HG02642 (cell line): Measurements from ENCODE around the gene OTOGL.
"Not testable (repeated sequence)": the region's sequence is repeated elsewhere in the genome, so short reads cannot be mapped to it uniquely, and the experiment has no call there.

Experiments
- ATAC-seq: cut with Tn5 transposase; IDR thresholded peaks from one replicate; pipeline ENCODE4 v1.9.1; 2021; ENCODE audit warnings: mild to moderate bottlenecking; ENCODE audit not compliant: unreplicated experiment, poor library complexity

The OTOGL gene

GRCh38 chr12:80121661-80122060 lies 22.3 kb downstream of the OTOGL start:
- no peak for ATAC-seq

- ATAC-seq: no peak
Observed at GRCh38 chr12:80129895-80130530, 30.7 kb downstream of the OTOGL start.

GRCh38 chr12:80135624-80136023 lies 36.3 kb downstream of the OTOGL start:
- no peak for ATAC-seq

GRCh38 chr12:80140005-80140404 lies 40.7 kb downstream of the OTOGL start:
- ATAC-seq: no peak

DNA sequence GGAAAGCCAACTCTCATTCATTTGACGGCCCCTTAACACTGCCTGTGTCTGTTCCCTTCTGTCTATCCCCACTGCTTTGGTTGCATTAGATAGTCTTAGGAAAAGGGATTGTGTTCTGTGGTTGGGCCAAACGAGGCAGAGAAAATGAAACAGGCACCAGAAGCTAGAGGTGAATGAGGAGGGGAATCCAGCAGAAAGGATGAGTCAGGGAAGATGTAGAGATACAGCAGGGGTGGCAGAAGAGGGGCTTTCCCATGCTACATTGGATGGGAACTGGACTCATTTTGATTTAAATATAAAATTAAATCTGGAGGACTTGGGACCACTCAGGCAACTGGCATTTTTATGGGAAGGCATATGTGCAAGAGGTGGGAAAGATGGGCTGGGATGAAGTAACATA lies 43.3 kb downstream of the OTOGL start:
- no peak for ATAC-seq

GRCh38 chr12:80143537-80143936 lies 44.2 kb downstream of the OTOGL start:
- no peak for ATAC-seq

DNA sequence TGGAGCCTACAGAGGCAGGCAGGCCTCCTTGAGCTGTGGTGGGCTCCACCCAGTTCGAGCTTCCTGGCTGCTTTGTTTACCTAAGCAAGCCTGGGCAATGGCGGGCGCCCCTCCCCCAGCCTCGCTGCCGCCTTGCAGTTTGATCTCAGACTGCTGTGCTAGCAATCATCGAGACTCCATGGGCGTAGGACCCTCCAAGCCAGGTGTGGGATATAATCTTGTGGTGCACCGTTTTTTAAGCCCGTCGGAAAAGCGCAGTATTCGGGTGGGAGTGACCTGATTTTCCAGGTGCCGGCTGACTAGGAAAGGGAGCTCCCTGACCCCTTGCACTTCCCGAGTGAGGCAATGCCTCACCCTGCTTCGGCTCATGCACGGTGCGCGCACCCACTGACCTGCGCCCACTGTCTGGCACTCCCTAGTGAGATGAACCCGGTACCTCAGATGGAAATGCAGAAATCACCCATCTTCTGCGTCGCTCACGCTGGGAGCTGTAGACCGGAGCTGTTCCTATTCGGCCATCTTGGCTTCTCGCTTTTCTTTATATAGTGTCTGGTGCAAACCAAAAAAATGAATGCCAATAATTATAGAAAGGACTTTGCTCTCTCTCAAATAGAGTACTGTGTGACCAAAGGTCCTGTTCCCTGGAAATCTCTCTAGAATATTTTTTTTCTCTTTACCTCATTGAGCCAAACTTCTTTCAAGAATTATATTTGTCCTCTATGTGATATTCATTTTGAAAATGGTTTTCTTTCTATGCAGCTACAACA lies 50.4 kb downstream of the OTOGL start:
- ATAC-seq: not testable (repeated sequence)

- no peak for ATAC-seq
Observed at GRCh38 chr12:80151131-80151530, 51.8 kb downstream of the OTOGL start.

DNA sequence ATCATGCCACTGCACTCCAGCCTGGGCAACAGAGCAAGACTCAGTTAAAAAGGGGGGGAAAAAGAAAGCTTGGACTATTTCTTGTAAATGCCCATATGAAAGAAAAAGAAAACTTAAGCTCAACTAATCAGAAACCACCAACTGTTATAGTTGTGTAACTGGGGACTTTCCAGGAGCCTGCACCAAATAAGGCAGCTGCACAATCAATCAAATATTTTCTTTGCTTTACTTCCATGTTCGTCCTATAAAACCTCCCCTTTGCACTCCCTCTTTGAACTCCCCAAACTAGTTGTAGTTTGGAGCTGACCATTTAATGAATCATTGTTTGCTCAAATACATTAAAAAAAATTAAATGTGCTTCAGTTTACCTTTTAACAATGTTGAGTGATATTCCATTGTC lies 54.9 kb downstream of the OTOGL start:
- no peak for ATAC-seq

DNA sequence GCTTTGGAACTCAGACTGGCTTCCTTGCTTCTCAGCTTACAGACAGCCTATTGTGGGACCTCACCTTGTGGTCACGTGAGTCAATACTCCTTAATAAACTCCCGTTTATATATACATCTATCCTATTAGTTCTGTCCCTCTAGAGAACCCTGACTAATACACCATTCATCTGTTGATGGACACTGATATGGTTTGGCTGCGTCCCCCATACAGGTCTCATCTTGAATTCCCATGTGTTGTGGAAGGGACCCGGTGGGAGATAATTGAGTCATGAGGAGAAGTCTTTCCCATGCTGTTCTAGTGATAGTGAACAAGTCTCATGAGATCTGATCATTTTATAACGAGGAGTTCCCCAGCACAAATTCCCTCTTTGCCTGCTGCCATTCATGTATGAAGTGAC lies 57.0 kb downstream of the OTOGL start:
- no peak for ATAC-seq

GRCh38 chr12:80157645-80158044 lies 58.3 kb downstream of the OTOGL start:
- no peak for ATAC-seq

GRCh38 chr12:80161612-80162011 lies 62.3 kb downstream of the OTOGL start:
- ATAC-seq: no peak

DNA sequence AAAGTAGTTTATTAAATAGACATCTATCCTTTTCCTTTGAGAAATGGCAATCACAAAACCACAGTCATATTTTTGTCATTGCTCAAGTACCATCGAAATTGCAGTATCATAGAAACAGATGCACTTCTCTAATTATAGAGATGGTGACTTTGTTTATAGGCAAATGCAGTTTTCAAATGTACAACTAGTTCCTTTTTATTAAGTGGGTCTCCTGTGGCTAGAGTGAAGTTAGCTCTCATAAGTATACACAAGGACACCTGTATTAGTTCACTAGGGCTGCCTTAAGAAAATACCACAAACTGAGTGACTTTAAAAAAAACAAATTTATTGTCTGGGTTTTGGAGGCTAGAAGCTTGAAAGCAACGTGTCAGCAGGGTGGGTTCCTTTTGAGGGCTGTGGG lies 62.8 kb downstream of the OTOGL start:
- ATAC-seq: no peak

DNA sequence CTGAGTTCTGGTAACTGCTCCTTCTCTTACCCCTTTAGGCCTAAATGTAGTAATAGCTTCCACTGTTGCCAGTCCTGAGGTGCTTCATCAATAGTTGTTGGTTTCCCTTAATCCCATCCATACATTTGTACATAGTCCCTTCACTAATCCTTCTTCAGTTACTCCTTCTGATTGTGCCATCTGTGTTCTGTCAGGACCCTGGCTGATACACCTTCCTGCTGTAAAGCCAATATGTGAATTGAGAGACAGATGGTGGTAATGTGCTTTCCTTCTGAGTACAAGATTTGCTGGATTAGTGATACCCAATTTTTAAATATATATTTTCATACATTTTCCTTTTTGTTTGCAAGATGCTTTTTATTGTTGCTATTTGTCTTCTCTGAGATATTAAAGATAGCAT lies 66.4 kb downstream of the OTOGL start:
- ATAC-seq: no peak

DNA sequence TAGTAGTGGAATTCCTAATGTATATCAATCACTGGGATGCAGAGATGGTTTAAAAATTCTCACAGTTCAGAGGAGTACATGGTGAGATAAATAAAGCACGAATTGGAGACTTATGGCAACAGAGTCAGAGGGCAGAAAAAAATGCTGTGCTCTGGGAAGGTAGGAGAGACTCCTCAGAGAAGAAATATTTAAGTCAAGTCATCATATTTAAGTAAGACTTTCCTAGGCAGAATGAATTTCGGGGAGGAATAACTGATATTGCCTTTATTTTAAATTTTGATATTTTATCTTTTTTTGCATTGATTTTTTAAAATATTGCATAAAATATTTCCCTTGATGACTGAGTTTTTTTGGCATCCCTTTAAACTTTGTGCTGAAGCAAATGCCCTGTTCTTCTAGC lies 67.4 kb downstream of the OTOGL start:
- no peak for ATAC-seq

- ATAC-seq: no peak
Observed at GRCh38 chr12:80168936-80169335, 69.6 kb downstream of the OTOGL start.

GRCh38 chr12:80170915-80171314 lies 71.6 kb downstream of the OTOGL start:
- no peak for ATAC-seq

- ATAC-seq: no peak
Observed at GRCh38 chr12:80173083-80173864, 73.9 kb downstream of the OTOGL start.

- ATAC-seq: no peak
Observed at GRCh38 chr12:80175307-80175930, 76.1 kb downstream of the OTOGL start.

- ATAC-seq: no peak
Observed at GRCh38 chr12:80176706-80177105, 77.4 kb downstream of the OTOGL start.

DNA sequence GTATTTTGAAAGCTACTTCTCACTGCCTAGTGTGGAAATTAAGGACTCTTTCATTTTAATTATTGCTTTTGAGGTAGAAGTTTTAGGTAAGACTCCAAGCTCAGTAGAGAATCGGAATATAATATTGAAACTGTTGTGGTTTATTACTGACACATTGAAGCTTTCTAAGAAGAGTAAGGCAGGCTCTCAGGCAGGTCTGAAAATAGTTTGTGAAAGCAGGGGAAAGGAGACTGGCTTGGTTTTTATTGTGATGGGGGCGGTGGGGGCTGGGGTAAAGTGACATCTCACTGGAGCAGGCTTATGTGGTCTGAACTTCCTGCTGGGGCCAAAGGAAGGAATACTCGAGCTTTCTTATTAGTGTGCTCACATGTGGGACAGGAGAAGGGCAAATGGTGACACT lies 79.5 kb downstream of the OTOGL start:
- ATAC-seq: peak; percentile 84
